Head of caudate nucleus (tissue), 42 donors: ENCODE data around the gene SYT14.
"Not testable (repeated sequence)": the region's sequence is repeated elsewhere in the genome, so short reads cannot be mapped to it uniquely, and the experiment has no call there.

ENCODE experiments used
- DNase-seq, 42 donors: peaks; one replicate each; pipeline versions ENCODE4 v3.0.0 to v3.0.0-alpha.2; 2020 to 2021; ENCODE audit warnings: mixed read lengths in 7 of 42
- intact Hi-C: fragments of 100-400 bp; cut with DNase I; formaldehyde crosslinking; loops from one replicate; pipeline ENCODE4 v1.15.0; 2022

SYT14 gene

GRCh38 chr1:209937996-209938959, at the start of gene SYT14:
TSS of gene SYT14 (plus strand) at chr1:209938217. CDS start at chr1:209938265, 48 bp downstream.
- peak in 38 of 42 donors; percentile 8 to 77 (median 54) for DNase-seq

GRCh38 chr1:209888291-209889076, 49.5 kb upstream of the SYT14 start:
- intact Hi-C loops, DNase-seq: not testable (repeated sequence)

More at GRCh38 chr1:209937996-209938959, at the start of gene SYT14:
- intact Hi-C loops, result loop anchor here (5.0 kb wide), 1 partner anchor 76 kb away; no protein-coding TSS in a partner anchor

- no peak for DNase-seq
- intact Hi-C loops, result no loop called here
These were observed 49.0 kb upstream of the SYT14 start for GRCh38 chr1:209889077-209889418.

- no peak for DNase-seq
- intact Hi-C loops, result no loop called here
These were observed 47.2 kb upstream of the SYT14 start for GRCh38 chr1:209890641-209891330.

GRCh38 chr1:209893751-209894150, 44.3 kb upstream of the SYT14 start:
- no peak for DNase-seq
- intact Hi-C loops, result no loop called here

- intact Hi-C loops, result no loop called here
- DNase-seq, result no peak
These were observed 42.3 kb upstream of the SYT14 start for GRCh38 chr1:209895709-209896108.

GRCh38 chr1:209896346-209896745, 41.7 kb upstream of the SYT14 start:
- DNase-seq, result no peak
- intact Hi-C loops, result no loop called here

GRCh38 chr1:209898271-209898670, 39.7 kb upstream of the SYT14 start:
- DNase-seq, intact Hi-C loops: not testable (repeated sequence)

- intact Hi-C loops, DNase-seq: not testable (repeated sequence)
These were observed 39.2 kb upstream of the SYT14 start for GRCh38 chr1:209898851-209899250.

GRCh38 chr1:209899948-209900347, 38.1 kb upstream of the SYT14 start:
- intact Hi-C loops, result no loop called here

GRCh38 chr1:209900734-209901133, 37.3 kb upstream of the SYT14 start:
- no peak for DNase-seq
- intact Hi-C loops, result no loop called here

More at GRCh38 chr1:209899948-209900347, 38.1 kb upstream of the SYT14 start:
- DNase-seq, result no peak

GRCh38 chr1:209901211-209901610, 36.8 kb upstream of the SYT14 start:
- no peak for DNase-seq
- intact Hi-C loops, result no loop called here

- intact Hi-C loops, DNase-seq: not testable (repeated sequence)
These were observed 33.2 kb upstream of the SYT14 start for GRCh38 chr1:209904774-209905173.

- intact Hi-C loops, result no loop called here
- no peak for DNase-seq
These were observed 26.3 kb upstream of the SYT14 start for GRCh38 chr1:209911746-209912145.

- DNase-seq, result no peak
- intact Hi-C loops, result no loop called here
These were observed 25.7 kb upstream of the SYT14 start for GRCh38 chr1:209912306-209912705.

- intact Hi-C loops, DNase-seq: not testable (repeated sequence)
These were observed 18.4 kb upstream of the SYT14 start for GRCh38 chr1:209919637-209920036.

- intact Hi-C loops, result no loop called here
- no peak for DNase-seq
These were observed 17.2 kb upstream of the SYT14 start for GRCh38 chr1:209920844-209921243.

- DNase-seq, result no peak
- intact Hi-C loops, result no loop called here
These were observed 13.6 kb upstream of the SYT14 start for GRCh38 chr1:209924390-209924789.

- intact Hi-C loops, result no loop called here
These were observed 12.0 kb upstream of the SYT14 start for GRCh38 chr1:209926045-209926444.

More at GRCh38 chr1:209926045-209926444, 12.0 kb upstream of the SYT14 start:
- DNase-seq, result no peak
